Activated T-helper 2 cell treated with anti-CD3 and anti-CD28 coated beads, Interferon-gamma antibody, Interleukin-2, Interleukin-4, amounts not matched to agents 10 μg/mL and 5 μg/mL and 100 μg/mL, durations not matched to agents 14 hours and 24 hours and 36 hours (primary cell): Measurements from ENCODE around the gene CACNG8. TPM values are rescaled to one million over a fixed set of nuclear protein-coding genes. Genes with fewer than 3 reads are reported as not detected.
"Not testable (repeated sequence)": the region's sequence is repeated elsewhere in the genome, so short reads cannot be mapped to it uniquely, and the experiment has no call there.

Experiments used
- DNase-seq: peaks from one replicate; pipeline ENCODE4 v3.0.0; 2021; ENCODE audit warnings: low spot score
- H3K27ac Mint-ChIP-seq: one replicate; pipeline ENCODE4 v1.8.0; 2021; ENCODE audit warnings: mixed read lengths
- H3K27me3 Mint-ChIP-seq: one replicate; pipeline ENCODE4 v1.8.0; 2021; ENCODE audit warnings: low read depth, mixed read lengths
- H3K36me3 Mint-ChIP-seq: one replicate; pipeline ENCODE4 v1.8.0; 2021; ENCODE audit warnings: low read depth, mixed read lengths
- H3K4me1 Mint-ChIP-seq: one replicate; pipeline ENCODE4 v1.8.0; 2021; ENCODE audit warnings: low read depth, mixed read lengths
- H3K4me3 Mint-ChIP-seq: one replicate; pipeline ENCODE4 v1.8.0; 2021; ENCODE audit warnings: low read depth, mild to moderate bottlenecking, moderate library complexity, mixed read lengths
- H3K9me3 Mint-ChIP-seq: one replicate; pipeline ENCODE4 v1.8.0; 2021; ENCODE audit warnings: mixed read lengths
- intact Hi-C: fragments of 100-400 bp; cut with micrococcal nuclease; formaldehyde crosslinking; loops from one replicate; pipeline ENCODE4 v1.15.1; 2023
- total RNA-seq: library from RNA; stranded (reverse); gene quantifications from 2 replicates; pipeline ENCODE4 v1.2.3, GENCODE V29; 2022

Gene CACNG8
- not detected in 2 replicates for total RNA-seq

GRCh38 chr19:53962887-53963431, at the start of gene CACNG8:
TSS of gene CACNG8 (plus strand) at chr19:53962937.
- DNase-seq: no peak
- no peaks in the 10 kb centered on the region for H3K9me3 Mint-ChIP-seq
- H3K36me3 Mint-ChIP-seq: no peaks in the 10 kb centered on the region
- intact Hi-C loops: no loop called here
- H3K27me3 Mint-ChIP-seq: peaks cover 59% of the 10 kb centered on the region
- peaks cover 2% of the 10 kb centered on the region for H3K4me1 Mint-ChIP-seq
- H3K27ac Mint-ChIP-seq: no peak within 1 kb of the TSS
- H3K4me3 Mint-ChIP-seq: no peak within 1 kb of the TSS

GRCh38 chr19:53915000-53915399, 47.7 kb upstream of the CACNG8 start:
- Mint-ChIP-seq H3K4me1 (no peaks in the 10 kb centered on the region), H3K27me3 (peaks cover 14% of the 10 kb centered on the region), H3K36me3 (no peaks in the 10 kb centered on the region), H3K27ac (no peak overlapping the region), H3K4me3 (no peak overlapping the region), H3K9me3 (no peaks in the 10 kb centered on the region)
- intact Hi-C loops: no loop called here
- DNase-seq: no peak

- H3K36me3 Mint-ChIP-seq: no peaks in the 10 kb centered on the region
These were observed 46.7 kb upstream of the CACNG8 start for GRCh38 chr19:53916004-53916403.

GRCh38 chr19:53917356-53917755, 45.4 kb upstream of the CACNG8 start:
- intact Hi-C loops: no loop called here
- Mint-ChIP-seq H3K9me3 (no peaks in the 10 kb centered on the region), H3K36me3 (no peaks in the 10 kb centered on the region), H3K4me3 (no peak overlapping the region), H3K27me3 (no peaks in the 10 kb centered on the region), H3K27ac (no peak overlapping the region), H3K4me1 (no peaks in the 10 kb centered on the region)
- no peak for DNase-seq

More at GRCh38 chr19:53916004-53916403, 46.7 kb upstream of the CACNG8 start:
- Mint-ChIP-seq H3K9me3 (no peaks in the 10 kb centered on the region), H3K4me1 (no peaks in the 10 kb centered on the region), H3K27me3 (peaks cover 4% of the 10 kb centered on the region), H3K27ac (no peak overlapping the region), H3K4me3 (no peak overlapping the region)
- intact Hi-C loops: no loop called here
- no peak for DNase-seq

GRCh38 chr19:53927739-53928138, 35.0 kb upstream of the CACNG8 start:
- no peaks in the 10 kb centered on the region for H3K36me3 Mint-ChIP-seq
- DNase-seq: no peak
- intact Hi-C loops: no loop called here
- H3K9me3 Mint-ChIP-seq: no peaks in the 10 kb centered on the region
- no peak overlapping the region for H3K4me3 Mint-ChIP-seq
- H3K4me1 Mint-ChIP-seq: no peaks in the 10 kb centered on the region
- H3K27me3 Mint-ChIP-seq: no peaks in the 10 kb centered on the region
- no peak overlapping the region for H3K27ac Mint-ChIP-seq

- Mint-ChIP-seq H3K4me3 (no peak overlapping the region), H3K9me3 (no peaks in the 10 kb centered on the region), H3K27me3 (peaks cover under 1% of the 10 kb centered on the region), H3K4me1 (no peaks in the 10 kb centered on the region), H3K27ac (no peak overlapping the region), H3K36me3 (no peaks in the 10 kb centered on the region)
- DNase-seq: no peak
- intact Hi-C loops: no loop called here
These were observed 26.7 kb upstream of the CACNG8 start for GRCh38 chr19:53936029-53936428.

GRCh38 chr19:53942001-53942786, 20.5 kb upstream of the CACNG8 start:
- Mint-ChIP-seq H3K36me3 (no peaks in the 10 kb centered on the region), H3K27me3 (peaks cover 32% of the 10 kb centered on the region), H3K27ac (no peak overlapping the region), H3K4me1 (no peaks in the 10 kb centered on the region), H3K9me3 (no peaks in the 10 kb centered on the region), H3K4me3 (no peak overlapping the region)
- intact Hi-C loops: no loop called here
- DNase-seq: no peak

GRCh38 chr19:53944416-53944815, 18.3 kb upstream of the CACNG8 start:
- H3K4me3 Mint-ChIP-seq: no peak overlapping the region
- no peaks in the 10 kb centered on the region for H3K36me3 Mint-ChIP-seq
- H3K4me1 Mint-ChIP-seq: no peaks in the 10 kb centered on the region
- no peak overlapping the region for H3K27ac Mint-ChIP-seq
- DNase-seq: no peak
- H3K27me3 Mint-ChIP-seq: peaks cover 32% of the 10 kb centered on the region
- no peaks in the 10 kb centered on the region for H3K9me3 Mint-ChIP-seq
- intact Hi-C loops: no loop called here

- Mint-ChIP-seq H3K27ac (no peak overlapping the region), H3K27me3 (peaks cover 32% of the 10 kb centered on the region), H3K36me3 (no peaks in the 10 kb centered on the region), H3K4me1 (no peaks in the 10 kb centered on the region), H3K9me3 (no peaks in the 10 kb centered on the region), H3K4me3 (no peak overlapping the region)
- intact Hi-C loops: no loop called here
- no peak for DNase-seq
These were observed 17.8 kb upstream of the CACNG8 start for GRCh38 chr19:53944933-53945332.

GRCh38 chr19:53945441-53945840, 17.3 kb upstream of the CACNG8 start:
- Mint-ChIP-seq H3K27ac (no peak overlapping the region), H3K9me3 (no peaks in the 10 kb centered on the region), H3K4me3 (no peak overlapping the region), H3K4me1 (no peaks in the 10 kb centered on the region), H3K27me3 (peaks cover 32% of the 10 kb centered on the region), H3K36me3 (no peaks in the 10 kb centered on the region)
- intact Hi-C loops: no loop called here
- no peak for DNase-seq

GRCh38 chr19:53945998-53946397, 16.7 kb upstream of the CACNG8 start:
- H3K27me3 Mint-ChIP-seq: peaks cover 32% of the 10 kb centered on the region
- no peak overlapping the region for H3K4me3 Mint-ChIP-seq
- intact Hi-C loops: no loop called here
- H3K4me1 Mint-ChIP-seq: no peaks in the 10 kb centered on the region
- no peak for DNase-seq
- H3K9me3 Mint-ChIP-seq: no peaks in the 10 kb centered on the region
- H3K27ac Mint-ChIP-seq: no peak overlapping the region
- H3K36me3 Mint-ChIP-seq: no peaks in the 10 kb centered on the region

GRCh38 chr19:53947624-53948023, 15.1 kb upstream of the CACNG8 start:
- no peak overlapping the region for H3K27ac Mint-ChIP-seq
- no peaks in the 10 kb centered on the region for H3K4me1 Mint-ChIP-seq
- DNase-seq: no peak
- H3K36me3 Mint-ChIP-seq: no peaks in the 10 kb centered on the region
- H3K27me3 Mint-ChIP-seq: peaks cover 19% of the 10 kb centered on the region
- H3K9me3 Mint-ChIP-seq: no peaks in the 10 kb centered on the region
- intact Hi-C loops: no loop called here
- H3K4me3 Mint-ChIP-seq: no peak overlapping the region

GRCh38 chr19:53948611-53949010, 14.1 kb upstream of the CACNG8 start:
- H3K4me3 Mint-ChIP-seq, H3K36me3 Mint-ChIP-seq, H3K9me3 Mint-ChIP-seq, DNase-seq, H3K27ac Mint-ChIP-seq, H3K4me1 Mint-ChIP-seq, intact Hi-C loops: not testable (repeated sequence)
- H3K27me3 Mint-ChIP-seq: peaks cover 12% of the 10 kb centered on the region
